Right lobe of liver (tissue), 4 donors: ENCODE results near the gene PSPH.

Experiments
- POLR2A ChIP-seq: fragments of 450-650 bp; IDR thresholded peaks from one replicate; pipeline ENCODE4 v1.6.1; 2017; ENCODE audit warnings: antibody characterized with exemption, mild to moderate bottlenecking
- TF ChIP-seq, protein P1 (sequence below), 4 donors: fragments of 200-600 bp in 3 of 4; fragments of 450-650 bp in 1 of 4; IDR thresholded peaks; one replicate each; pipeline versions ENCODE4 v1.5.1 to v1.8.0; 2016 to 2022; ENCODE audit warnings: antibody characterized with exemption in 4 of 4, mild to moderate bottlenecking in 2 of 4
- donor health status: DM: no; HTN: no; CAD: no.
- donor health status: DM: no; HTN: no; CAD: no.
- donor health status: DM: no; HTN: yes; CAD: no.

DNA sequence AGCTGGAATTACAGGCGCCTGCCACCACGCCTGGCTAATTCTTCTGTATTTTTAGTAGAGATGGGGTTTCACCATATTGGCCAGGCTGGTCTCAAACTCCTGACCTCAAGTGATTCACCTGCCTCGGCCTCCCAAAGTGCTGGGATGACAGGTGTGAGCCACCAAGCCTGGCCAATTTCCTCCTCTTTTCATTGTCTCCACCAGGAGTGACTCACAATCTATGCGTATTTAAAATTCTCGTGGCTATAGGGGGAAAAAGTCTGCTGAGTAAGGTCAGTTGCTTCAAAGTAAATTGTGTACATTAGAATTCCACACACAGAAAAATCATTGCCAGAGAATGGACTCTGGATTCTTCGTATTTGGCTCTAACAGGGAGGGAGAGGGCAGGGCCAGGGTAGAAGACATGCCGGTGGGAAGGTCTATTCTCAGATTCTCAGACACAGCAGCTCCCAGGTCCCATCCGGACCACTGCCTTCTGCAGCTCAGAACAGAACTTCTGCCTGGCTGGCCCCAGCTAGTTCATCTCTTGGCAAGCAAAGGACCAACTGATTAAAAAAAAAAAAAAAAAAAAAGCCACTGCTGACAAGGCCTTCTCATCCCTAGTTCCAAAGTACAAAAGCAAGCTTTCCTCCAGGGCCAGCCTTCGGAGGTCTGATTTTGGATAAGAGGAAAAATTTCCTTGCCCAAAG is 22.2 kb downstream of the PSPH start:
- TF ChIP-seq, protein P1, sequence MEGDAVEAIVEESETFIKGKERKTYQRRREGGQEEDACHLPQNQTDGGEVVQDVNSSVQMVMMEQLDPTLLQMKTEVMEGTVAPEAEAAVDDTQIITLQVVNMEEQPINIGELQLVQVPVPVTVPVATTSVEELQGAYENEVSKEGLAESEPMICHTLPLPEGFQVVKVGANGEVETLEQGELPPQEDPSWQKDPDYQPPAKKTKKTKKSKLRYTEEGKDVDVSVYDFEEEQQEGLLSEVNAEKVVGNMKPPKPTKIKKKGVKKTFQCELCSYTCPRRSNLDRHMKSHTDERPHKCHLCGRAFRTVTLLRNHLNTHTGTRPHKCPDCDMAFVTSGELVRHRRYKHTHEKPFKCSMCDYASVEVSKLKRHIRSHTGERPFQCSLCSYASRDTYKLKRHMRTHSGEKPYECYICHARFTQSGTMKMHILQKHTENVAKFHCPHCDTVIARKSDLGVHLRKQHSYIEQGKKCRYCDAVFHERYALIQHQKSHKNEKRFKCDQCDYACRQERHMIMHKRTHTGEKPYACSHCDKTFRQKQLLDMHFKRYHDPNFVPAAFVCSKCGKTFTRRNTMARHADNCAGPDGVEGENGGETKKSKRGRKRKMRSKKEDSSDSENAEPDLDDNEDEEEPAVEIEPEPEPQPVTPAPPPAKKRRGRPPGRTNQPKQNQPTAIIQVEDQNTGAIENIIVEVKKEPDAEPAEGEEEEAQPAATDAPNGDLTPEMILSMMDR (IDR thresholded peaks at IDR 0.05): no peak
- no peak for TF ChIP-seq POLR2A
